GM12874 (cell line): ENCODE data around the gene LIPC.

Experiments
- TF ChIP-seq, protein P1 (sequence below): IDR thresholded peaks from 2 replicates; pipeline ENCODE4 v1.5.1; 2011; ENCODE audit warnings: low read depth, mild to moderate bottlenecking, control low read depth, low read length, moderate library complexity; ENCODE audit not compliant: insufficient read depth

Gene LIPC

DNA sequence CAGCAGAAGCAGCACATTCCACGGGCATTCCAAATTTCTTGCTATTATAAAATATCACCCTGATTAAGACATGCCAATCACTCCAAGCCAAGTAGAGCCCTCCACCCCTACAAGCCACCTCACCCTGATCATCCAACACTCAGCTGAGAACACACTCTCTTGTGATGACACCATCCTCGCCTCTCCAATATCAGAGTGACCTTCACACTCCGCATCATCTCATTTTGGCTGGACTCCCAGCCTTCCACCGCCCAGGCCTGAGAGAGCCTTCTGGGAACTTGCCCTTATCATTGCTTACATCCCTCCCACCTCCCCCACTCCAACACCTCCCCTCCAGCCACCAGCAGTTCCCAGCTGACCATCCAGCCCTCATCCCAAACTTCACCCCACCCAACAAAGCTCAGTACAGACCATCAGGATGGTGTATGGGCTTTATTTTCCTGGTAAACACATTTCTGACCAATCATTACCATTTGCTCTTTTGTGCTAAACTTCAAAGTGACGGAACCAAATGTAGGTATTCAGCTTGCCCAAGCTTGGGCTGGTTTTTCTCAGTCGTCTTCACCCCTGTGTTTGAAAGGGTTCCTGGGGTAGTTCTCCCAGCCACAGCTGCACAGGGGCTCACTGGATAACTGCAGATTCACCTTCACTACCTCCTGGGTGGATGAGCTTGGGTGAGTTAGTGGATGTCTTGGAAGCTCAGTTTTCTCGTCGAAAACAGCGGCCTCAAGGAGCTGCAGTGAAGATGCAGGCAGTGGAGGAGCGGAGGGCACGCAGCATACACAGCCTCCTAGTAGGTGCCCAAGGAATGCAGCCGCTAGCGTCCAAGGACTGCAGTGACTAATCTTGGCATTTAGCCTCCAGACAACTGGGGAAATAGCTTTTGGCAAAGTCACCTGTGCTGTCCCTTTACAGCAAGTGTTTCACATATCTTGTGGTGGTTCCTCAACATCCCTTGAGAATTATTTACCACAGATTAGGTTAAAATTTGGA is 115.1 kb downstream of the LIPC start:
- TF ChIP-seq, protein P1, sequence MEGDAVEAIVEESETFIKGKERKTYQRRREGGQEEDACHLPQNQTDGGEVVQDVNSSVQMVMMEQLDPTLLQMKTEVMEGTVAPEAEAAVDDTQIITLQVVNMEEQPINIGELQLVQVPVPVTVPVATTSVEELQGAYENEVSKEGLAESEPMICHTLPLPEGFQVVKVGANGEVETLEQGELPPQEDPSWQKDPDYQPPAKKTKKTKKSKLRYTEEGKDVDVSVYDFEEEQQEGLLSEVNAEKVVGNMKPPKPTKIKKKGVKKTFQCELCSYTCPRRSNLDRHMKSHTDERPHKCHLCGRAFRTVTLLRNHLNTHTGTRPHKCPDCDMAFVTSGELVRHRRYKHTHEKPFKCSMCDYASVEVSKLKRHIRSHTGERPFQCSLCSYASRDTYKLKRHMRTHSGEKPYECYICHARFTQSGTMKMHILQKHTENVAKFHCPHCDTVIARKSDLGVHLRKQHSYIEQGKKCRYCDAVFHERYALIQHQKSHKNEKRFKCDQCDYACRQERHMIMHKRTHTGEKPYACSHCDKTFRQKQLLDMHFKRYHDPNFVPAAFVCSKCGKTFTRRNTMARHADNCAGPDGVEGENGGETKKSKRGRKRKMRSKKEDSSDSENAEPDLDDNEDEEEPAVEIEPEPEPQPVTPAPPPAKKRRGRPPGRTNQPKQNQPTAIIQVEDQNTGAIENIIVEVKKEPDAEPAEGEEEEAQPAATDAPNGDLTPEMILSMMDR, result no peak

DNA sequence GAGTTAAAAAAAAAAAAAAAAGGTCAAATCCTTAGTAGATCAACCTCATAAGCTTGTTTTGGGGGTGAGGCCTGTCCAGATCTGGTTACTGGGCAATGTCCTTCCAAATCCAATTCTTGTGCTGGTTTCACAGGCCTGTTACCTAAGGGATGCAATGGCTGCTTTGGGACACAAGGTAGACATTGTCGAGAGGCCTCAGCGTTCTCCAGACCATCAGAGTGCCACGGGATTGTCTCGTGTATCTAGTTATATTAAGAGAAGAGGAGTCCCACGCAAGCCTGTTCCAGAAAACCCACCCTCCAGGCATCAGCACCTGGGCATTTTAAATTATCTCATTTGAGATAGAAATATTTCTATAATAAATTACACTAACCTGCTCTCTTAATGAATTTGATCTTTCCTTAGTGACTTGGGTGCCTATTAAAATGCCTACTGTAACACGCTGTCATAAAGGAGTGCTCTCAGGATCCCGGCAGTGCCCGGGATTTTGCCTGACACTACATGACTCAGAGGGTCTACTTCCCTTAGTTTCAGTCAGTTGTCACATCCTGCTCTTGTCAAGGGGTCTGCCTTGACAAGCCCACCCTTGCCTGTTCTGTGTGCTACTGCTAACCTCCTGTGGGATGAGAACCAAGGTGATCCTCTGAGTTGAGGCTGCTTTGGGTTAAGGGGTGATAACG is 116.0 kb downstream of the LIPC start:
- TF ChIP-seq, protein P1, result no peak

DNA sequence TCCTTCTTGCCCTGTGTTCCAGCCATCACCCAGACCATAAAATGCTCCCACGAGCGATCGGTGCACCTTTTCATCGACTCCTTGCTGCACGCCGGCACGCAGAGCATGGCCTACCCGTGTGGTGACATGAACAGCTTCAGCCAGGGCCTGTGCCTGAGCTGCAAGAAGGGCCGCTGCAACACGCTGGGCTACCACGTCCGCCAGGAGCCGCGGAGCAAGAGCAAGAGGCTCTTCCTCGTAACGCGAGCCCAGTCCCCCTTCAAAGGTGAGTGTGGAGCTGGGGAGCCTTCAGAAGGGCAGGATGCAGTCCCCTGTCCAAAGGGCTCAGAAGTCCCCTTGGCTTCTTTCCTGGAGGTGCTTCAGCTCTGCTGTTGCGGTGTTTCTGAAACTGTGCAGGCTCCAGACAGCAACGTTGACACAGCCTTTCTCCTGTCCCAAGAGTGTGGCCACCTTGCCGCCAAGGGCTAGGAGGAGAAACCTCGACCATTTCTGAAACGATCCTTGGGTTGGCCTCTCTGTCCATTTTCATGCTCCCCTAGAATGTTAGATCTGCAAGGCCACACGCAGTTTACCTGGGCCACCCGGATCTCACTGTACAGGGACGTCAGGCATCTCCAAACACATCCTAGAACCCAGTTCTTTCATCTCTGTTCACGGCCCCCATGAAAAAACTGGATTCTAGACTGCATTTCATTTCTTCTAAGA is 116.7 kb downstream of the LIPC start:
- TF ChIP-seq, protein P1, result no peak

DNA sequence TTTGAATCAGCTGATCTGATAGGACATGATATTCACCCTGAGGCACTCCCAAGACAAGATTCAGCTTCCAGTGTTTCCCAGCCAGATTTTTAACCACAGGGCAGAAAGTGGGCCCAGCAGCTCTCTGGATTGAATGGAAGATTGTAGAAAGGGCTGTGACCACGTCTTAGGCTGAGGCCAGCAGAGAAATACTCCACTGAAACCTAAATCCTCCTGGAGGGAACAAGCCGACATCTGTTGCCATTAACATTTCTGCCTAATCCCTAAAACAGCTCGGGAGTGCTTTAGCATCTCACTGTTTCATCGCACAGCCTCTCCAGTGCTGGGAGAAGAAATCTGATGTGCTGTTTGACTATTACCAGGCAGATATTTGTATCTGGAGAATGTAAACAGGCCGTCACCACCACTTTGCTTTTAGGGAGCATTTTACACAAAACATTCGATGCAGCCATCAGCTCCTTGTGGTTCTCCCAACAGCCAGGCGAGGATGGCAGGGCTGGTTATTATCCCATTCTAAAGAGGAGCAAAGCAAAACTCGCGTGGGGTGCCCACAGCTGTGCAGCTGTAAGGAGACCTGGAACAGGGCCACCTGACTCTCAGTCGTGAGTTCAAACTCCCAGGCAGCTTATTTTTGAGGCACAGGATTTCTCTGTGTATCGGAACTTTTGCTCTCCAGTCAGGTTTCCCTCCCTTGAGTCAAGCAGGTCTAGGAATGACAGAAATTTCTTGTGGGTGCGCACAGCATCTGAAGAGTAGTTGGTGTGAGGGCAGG is 117.4 kb downstream of the LIPC start:
- TF ChIP-seq, protein P1, result no peak

DNA sequence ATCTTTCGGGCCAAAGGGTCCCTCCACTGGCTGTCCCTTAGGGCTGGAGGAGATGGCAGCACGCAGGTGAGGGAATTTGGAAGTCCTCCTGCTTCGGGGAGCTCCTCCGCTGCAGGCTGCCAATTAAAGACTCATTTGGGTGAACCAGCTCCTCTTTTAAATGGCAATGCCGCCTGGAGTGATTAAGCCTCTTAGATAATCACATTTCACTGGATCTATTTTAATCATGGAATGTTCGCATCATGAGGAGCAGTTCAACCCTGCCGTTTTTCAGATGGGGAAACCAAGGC is 117.9 kb downstream of the LIPC start:
- TF ChIP-seq, protein P1, result no peak

DNA sequence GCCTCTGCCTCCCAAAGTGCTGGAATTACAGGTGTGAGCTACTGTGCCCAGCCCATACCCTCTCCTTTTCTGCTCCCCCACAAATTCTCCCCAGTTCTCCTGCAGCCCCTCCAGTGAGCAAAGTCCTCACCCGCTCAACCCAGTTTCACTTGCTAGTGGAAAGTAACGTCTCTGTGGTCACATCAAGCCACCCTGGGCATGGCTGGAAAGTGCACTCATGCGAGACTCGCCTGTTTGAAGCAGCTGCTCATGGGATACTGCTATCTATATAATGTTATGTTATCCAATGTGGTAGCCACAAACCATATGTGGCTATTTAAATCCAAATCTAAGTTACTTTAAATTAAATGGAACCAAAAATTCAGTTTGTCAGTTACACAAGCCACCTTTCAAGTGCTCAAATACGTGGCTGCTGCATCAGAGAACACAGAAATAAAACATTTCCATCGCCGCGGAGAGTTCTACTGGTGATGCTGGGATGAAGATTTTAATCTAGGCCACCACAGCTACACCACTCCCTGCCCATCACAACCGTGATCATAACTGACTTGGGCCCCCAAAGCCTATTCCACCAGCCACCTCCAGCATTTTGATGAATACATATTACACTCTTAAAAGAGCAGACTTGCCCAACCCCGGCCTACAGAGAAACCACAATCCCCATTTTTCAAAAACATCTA is 119.4 kb downstream of the LIPC start:
- TF ChIP-seq, protein P1, result no peak
